Measurements from ENCODE around the gene MBD3L5. TPM values are rescaled to one million over a fixed set of nuclear protein-coding genes. Genes with fewer than 3 reads are reported as not detected.
"Not testable (repeated sequence)": the region's sequence is repeated elsewhere in the genome, so short reads cannot be mapped to it uniquely, and the experiment has no call there.

Gene MBD3L5
- total RNA-seq, 1 donor from 2014 or later, result not detected

DNA sequence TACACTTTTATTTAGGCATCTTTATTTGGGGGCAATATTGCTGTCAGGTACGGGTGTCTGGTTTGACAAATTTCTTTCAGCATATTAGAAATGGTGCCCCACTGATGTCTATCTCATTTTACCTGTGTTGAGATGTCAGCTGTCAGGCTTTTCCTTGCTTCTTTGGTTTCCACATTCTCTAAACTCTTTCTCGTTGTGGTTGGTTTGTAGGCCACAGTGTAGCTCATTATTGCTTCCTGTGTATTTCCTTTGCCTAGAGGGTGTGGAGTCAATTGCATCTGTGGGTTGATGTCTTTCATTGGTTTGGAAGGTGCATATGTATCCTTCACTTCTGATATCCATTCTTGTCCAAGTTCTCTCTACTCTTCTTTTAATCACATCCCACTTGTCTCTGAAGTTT lies 29.6 kb downstream of the MBD3L5 start:
- H2AFZ ChIP-seq (replicated peaks); H3K27ac ChIP-seq; H3K36me3 ChIP-seq; H3K4me1 Mint-ChIP-seq; H3K4me3 Mint-ChIP-seq; H3K9me3 ChIP-seq (ENCODE audit: low read depth); H3K27ac Mint-ChIP-seq; H3K4me3 ChIP-seq; H3K27me3 ChIP-seq; H3K36me3 Mint-ChIP-seq; H3K79me2 ChIP-seq (ENCODE audit: low read depth); H3K4me2 ChIP-seq; H3K9me3 Mint-ChIP-seq; DNase-seq (ENCODE audit: low spot score); H3K9ac ChIP-seq; H3K27me3 Mint-ChIP-seq (ENCODE audit: insufficient read depth, low read depth); H4K20me1 ChIP-seq (ENCODE audit: low read depth); H3K4me1 ChIP-seq: not testable (repeated sequence)
- peaks cover 11% of the 10 kb centered on the region for H3F3A ChIP-seq (ENCODE audit: low read depth)

DNA sequence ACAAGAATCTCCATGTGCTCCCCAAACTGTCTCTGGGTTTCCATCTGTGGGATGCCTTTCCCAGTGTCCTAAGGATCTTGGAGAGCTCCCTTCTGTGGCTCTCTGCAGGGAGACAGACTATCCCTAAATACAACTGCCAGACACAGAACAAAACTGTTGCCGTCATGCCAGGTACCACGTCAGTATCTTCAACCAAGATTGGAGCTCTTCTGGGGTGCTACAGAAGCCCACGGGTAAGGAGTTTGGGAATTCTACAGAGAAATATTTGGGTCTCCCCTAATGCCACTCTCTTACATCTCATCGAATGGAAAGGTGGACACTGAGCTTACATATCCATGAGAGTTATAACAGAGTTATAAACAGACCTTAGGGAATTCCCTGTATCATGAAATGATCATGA lies 33.0 kb downstream of the MBD3L5 start:
- peaks cover 5% of the 10 kb centered on the region for H3K9me3 Mint-ChIP-seq
- TF ChIP-seq, protein P1, sequence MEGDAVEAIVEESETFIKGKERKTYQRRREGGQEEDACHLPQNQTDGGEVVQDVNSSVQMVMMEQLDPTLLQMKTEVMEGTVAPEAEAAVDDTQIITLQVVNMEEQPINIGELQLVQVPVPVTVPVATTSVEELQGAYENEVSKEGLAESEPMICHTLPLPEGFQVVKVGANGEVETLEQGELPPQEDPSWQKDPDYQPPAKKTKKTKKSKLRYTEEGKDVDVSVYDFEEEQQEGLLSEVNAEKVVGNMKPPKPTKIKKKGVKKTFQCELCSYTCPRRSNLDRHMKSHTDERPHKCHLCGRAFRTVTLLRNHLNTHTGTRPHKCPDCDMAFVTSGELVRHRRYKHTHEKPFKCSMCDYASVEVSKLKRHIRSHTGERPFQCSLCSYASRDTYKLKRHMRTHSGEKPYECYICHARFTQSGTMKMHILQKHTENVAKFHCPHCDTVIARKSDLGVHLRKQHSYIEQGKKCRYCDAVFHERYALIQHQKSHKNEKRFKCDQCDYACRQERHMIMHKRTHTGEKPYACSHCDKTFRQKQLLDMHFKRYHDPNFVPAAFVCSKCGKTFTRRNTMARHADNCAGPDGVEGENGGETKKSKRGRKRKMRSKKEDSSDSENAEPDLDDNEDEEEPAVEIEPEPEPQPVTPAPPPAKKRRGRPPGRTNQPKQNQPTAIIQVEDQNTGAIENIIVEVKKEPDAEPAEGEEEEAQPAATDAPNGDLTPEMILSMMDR (IDR thresholded peaks at IDR 0.05), result no peak
- TF ChIP-seq EZH2 (IDR thresholded peaks at IDR 0.05), result no peak
- TF ChIP-seq EZH2phosphoT487 (IDR thresholded peaks at IDR 0.05), result no peak
- H3K27ac Mint-ChIP-seq, result no peak overlapping the region
- no peak overlapping the region for H3K4me3 Mint-ChIP-seq
- H3F3A ChIP-seq (ENCODE audit: low read depth), result peaks cover 11% of the 10 kb centered on the region
- H3K79me2 ChIP-seq (ENCODE audit: low read depth), result no peaks in the 10 kb centered on the region
- H3K27ac ChIP-seq, result no peak overlapping the region
- peaks cover 5% of the 10 kb centered on the region for H3K27me3 Mint-ChIP-seq (ENCODE audit: insufficient read depth, low read depth)
- no peak overlapping the region for H2AFZ ChIP-seq (replicated peaks)
- no peaks in the 10 kb centered on the region for H3K4me1 ChIP-seq
- H3K9ac ChIP-seq, result no peak overlapping the region
- no peaks in the 10 kb centered on the region for H3K4me1 Mint-ChIP-seq
- H3K4me3 ChIP-seq, result no peak overlapping the region
- no peaks in the 10 kb centered on the region for H3K36me3 Mint-ChIP-seq
- H3K9me3 ChIP-seq (ENCODE audit: low read depth), result peaks cover 4% of the 10 kb centered on the region
- peak; percentile 7 for DNase-seq (ENCODE audit: low spot score)
- H3K27me3 ChIP-seq, result no peaks in the 10 kb centered on the region
- no peaks in the 10 kb centered on the region for H4K20me1 ChIP-seq (ENCODE audit: low read depth)
- no peak overlapping the region for H3K4me2 ChIP-seq
- no peaks in the 10 kb centered on the region for H3K36me3 ChIP-seq

DNA sequence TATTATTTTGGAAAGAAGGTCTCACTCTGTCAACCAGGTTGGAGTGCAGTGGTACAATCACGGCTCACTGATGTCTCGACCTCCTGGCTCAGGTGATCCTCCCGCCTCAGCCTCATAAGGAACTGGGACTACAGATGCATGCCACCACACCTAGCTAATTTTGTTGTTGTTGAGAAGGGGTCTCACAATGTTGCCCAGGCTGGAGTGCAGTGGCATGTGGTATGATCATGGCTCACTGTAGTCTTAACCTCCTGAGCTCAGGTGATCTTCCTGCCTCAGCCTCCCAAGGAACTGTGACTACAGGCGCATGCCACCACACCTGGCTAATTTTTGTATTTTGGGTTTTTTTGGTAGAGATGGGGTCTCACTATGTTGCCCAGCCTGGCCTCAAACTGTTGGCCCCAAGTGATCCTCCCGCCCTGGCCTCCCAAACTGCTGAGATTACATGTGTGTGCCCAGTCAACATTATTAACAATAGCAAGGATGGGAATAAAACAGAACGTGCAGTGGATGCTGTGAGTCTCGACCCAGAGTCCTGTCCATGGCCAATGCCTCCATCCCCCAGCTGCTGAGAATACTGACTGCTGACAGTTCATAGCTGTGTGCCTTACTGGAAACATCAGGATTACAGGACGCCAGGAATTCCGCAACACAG lies 33.5 kb downstream of the MBD3L5 start:
- Mint-ChIP-seq H3K4me3 (no peak overlapping the region), H3K27ac (no peak overlapping the region)
- H2AFZ ChIP-seq (replicated peaks), result no peak overlapping the region

DNA sequence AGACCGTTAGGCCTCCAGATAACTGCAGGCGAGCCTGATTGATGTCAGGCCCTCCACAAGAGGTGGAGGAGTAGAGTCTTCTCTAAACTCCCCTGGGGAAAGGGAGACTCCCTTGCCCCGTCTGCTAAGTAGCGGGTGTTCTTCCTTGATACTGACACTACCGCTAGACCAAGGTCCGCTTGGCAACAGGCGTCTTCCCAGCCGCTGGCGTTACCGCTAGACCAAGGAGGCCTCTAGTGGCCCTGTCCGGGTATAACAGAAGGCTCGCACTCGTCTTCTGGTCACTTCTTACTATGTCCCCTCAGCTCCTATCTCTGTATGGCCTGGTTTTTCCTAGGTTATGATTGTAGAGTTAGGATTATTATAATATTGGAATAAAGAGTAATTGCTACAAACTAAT lies 36.7 kb downstream of the MBD3L5 start:
- not testable (repeated sequence) for H3K4me1 ChIP-seq; H3K27ac Mint-ChIP-seq; H3K4me1 Mint-ChIP-seq; H3K27ac ChIP-seq; H3K9me3 ChIP-seq (ENCODE audit: low read depth); H4K20me1 ChIP-seq (ENCODE audit: low read depth); H3K4me3 Mint-ChIP-seq; H3K36me3 Mint-ChIP-seq; H3K27me3 ChIP-seq; H3K9ac ChIP-seq; H3K4me2 ChIP-seq; H3K4me3 ChIP-seq; H3K36me3 ChIP-seq; H2AFZ ChIP-seq (replicated peaks)
- peaks cover 16% of the 10 kb centered on the region for H3F3A ChIP-seq (ENCODE audit: low read depth)
- TF ChIP-seq, protein P1 (IDR thresholded peaks at IDR 0.05), result peak; percentile 24
- Mint-ChIP-seq H3K9me3 (peaks cover 12% of the 10 kb centered on the region), H3K27me3 (ENCODE audit: insufficient read depth, low read depth) (peaks cover 10% of the 10 kb centered on the region)
- H3K79me2 ChIP-seq (ENCODE audit: low read depth), result peaks cover 16% of the 10 kb centered on the region
- DNase-seq (ENCODE audit: low spot score), result peak; percentile 17

More for the DNA sequence above, 33.5 kb downstream of the MBD3L5 start:
- Mint-ChIP-seq H3K4me1 (peaks cover under 1% of the 10 kb centered on the region), H3K36me3 (no peaks in the 10 kb centered on the region), H3K27me3 (ENCODE audit: insufficient read depth, low read depth) (peaks cover 7% of the 10 kb centered on the region), H3K9me3 (peaks cover 7% of the 10 kb centered on the region)
- no peaks in the 10 kb centered on the region for H4K20me1 ChIP-seq (ENCODE audit: low read depth)
- no peaks in the 10 kb centered on the region for H3K27me3 ChIP-seq
- H3K27ac ChIP-seq, result no peak overlapping the region
- no peaks in the 10 kb centered on the region for H3K4me1 ChIP-seq
- no peaks in the 10 kb centered on the region for H3K79me2 ChIP-seq (ENCODE audit: low read depth)
- peaks cover 5% of the 10 kb centered on the region for H3K9me3 ChIP-seq (ENCODE audit: low read depth)
- TF ChIP-seq, protein P1 (IDR thresholded peaks at IDR 0.05), result no peak
- TF ChIP-seq EZH2 (IDR thresholded peaks at IDR 0.05) (no peak), EZH2phosphoT487 (IDR thresholded peaks at IDR 0.05) (no peak)
- H3F3A ChIP-seq (ENCODE audit: low read depth), result peaks cover 11% of the 10 kb centered on the region
- no peaks in the 10 kb centered on the region for H3K36me3 ChIP-seq
- no peak overlapping the region for H3K4me2 ChIP-seq
- no peak for DNase-seq (ENCODE audit: low spot score)
- no peak overlapping the region for H3K4me3 ChIP-seq
- H3K9ac ChIP-seq, result no peak overlapping the region
